HepG2 (cell line): ENCODE measurements around the gene GSK3A. TPM values are rescaled to one million over a fixed set of nuclear protein-coding genes. Genes with fewer than 3 reads are reported as not detected.

ENCODE experiments used
- CBX1 ChIP-seq: IDR thresholded peaks from one replicate; pipeline ENCODE4 v1.6.1; 2016; ENCODE audit warnings: antibody characterized with exemption, low read depth
- HCFC1 ChIP-seq: fragments of 150-350 bp; IDR thresholded peaks from 2 replicates; pipeline ENCODE4 v1.6.1; 2014; ENCODE audit warnings: low read depth, low read length
- HDAC2 ChIP-seq: sonication (generic); formaldehyde crosslinking; IDR thresholded peaks from 2 replicates; pipeline ENCODE4 v1.4.0; 2020; ENCODE audit warnings: missing genetic modification reagents
- HOXA9 ChIP-seq: sonication (generic); formaldehyde crosslinking; IDR thresholded peaks from 2 replicates; pipeline ENCODE4 v1.8.1; 2022; ENCODE audit warnings: missing genetic modification reagents, mild to moderate bottlenecking, moderate library complexity, borderline replicate concordance
- MED8 ChIP-seq: sonication (generic); formaldehyde crosslinking; IDR thresholded peaks from 2 replicates; pipeline ENCODE4 v1.8.1; 2023; ENCODE audit warnings: mild to moderate bottlenecking, missing genetic modification reagents; ENCODE audit not compliant: insufficient replicate concordance
- MLX ChIP-seq: IDR thresholded peaks from 2 replicates; pipeline ENCODE4 v1.6.1; 2016
- MYPOP ChIP-seq: sonication (generic); formaldehyde crosslinking; IDR thresholded peaks from 2 replicates; pipeline ENCODE4 v1.8.1; 2023; ENCODE audit warnings: mild to moderate bottlenecking, moderate library complexity, missing genetic modification reagents
- NFE2L1 ChIP-seq: sonication (generic); formaldehyde crosslinking; IDR thresholded peaks from 2 replicates; pipeline ENCODE4 v1.4.0; 2020; ENCODE audit warnings: missing genetic modification reagents, mild to moderate bottlenecking, borderline replicate concordance
- NR2C2 ChIP-seq: sonication (generic); formaldehyde crosslinking; IDR thresholded peaks from 2 replicates; pipeline ENCODE4 v1.4.0; 2020; ENCODE audit warnings: missing genetic modification reagents, mild to moderate bottlenecking, moderate library complexity, borderline replicate concordance
- NR2F2 ChIP-seq: IDR thresholded peaks from 2 replicates; pipeline ENCODE4 v1.6.1; 2012; ENCODE audit warnings: low read depth, inconsistent platforms, borderline replicate concordance
- PBX2 ChIP-seq: IDR thresholded peaks from 2 replicates; pipeline ENCODE4 v1.6.1; 2016; ENCODE audit warnings: control low read depth
- PITX1 ChIP-seq: sonication (generic); formaldehyde crosslinking; IDR thresholded peaks from 2 replicates; pipeline ENCODE4 v1.5.1; 2020; ENCODE audit warnings: mild to moderate bottlenecking, missing genetic modification reagents
- SOX5 ChIP-seq: IDR thresholded peaks from 2 replicates; pipeline ENCODE4 v1.6.1; 2016; ENCODE audit warnings: borderline replicate concordance
- SP1 ChIP-seq, 2 experiments: fragments of 450-650 bp in 1 of 2; sonication (generic) in 1 of 2; formaldehyde crosslinking in 1 of 2; IDR thresholded peaks; 2 replicates each; pipeline versions ENCODE4 v1.4.0 to v1.6.1; 2016 to 2020; ENCODE audit warnings: missing genetic modification reagents in 1 of 2
- SRF ChIP-seq: IDR thresholded peaks from 2 replicates; pipeline ENCODE4 v1.6.1; 2011; ENCODE audit warnings: mild to moderate bottlenecking, low read depth, low read length, moderate library complexity
- TCF7 ChIP-seq: sonication (generic); IDR thresholded peaks from 2 replicates; pipeline ENCODE4 v1.6.1; 2016; ENCODE audit warnings: antibody characterized with exemption, low read depth
- ZEB1 ChIP-seq: IDR thresholded peaks from 2 replicates; pipeline ENCODE4 v1.6.1; 2012; ENCODE audit warnings: mild to moderate bottlenecking, low read depth, inconsistent platforms; ENCODE audit not compliant: insufficient replicate concordance
- ZHX1 ChIP-seq: sonication (generic); formaldehyde crosslinking; IDR thresholded peaks from 2 replicates; pipeline ENCODE4 v1.8.1; 2022; ENCODE audit warnings: low read depth, mild to moderate bottlenecking, missing genetic modification reagents
- ZNF589 ChIP-seq: sonication (generic); formaldehyde crosslinking; conservative IDR thresholded peaks from 2 replicates; pipeline ENCODE4 v1.8.0; 2022; ENCODE audit warnings: mild to moderate bottlenecking, moderate library complexity, missing genetic modification reagents
- ZNF761 ChIP-seq: sonication (generic); formaldehyde crosslinking; conservative IDR thresholded peaks from 2 replicates; pipeline ENCODE4 v1.4.0; 2020; ENCODE audit warnings: mild to moderate bottlenecking, missing genetic modification reagents
- ZNF790 ChIP-seq: sonication (generic); formaldehyde crosslinking; IDR thresholded peaks from 2 replicates; pipeline ENCODE4 v1.8.0; 2022; ENCODE audit warnings: missing genetic modification reagents, mild to moderate bottlenecking, borderline replicate concordance
- polyA plus RNA-seq, 8 experiments: library from polyadenylated mRNA; depleted of rRNA in 3 of 8; stranded (reverse) in 7 of 8; unstranded in 1 of 8; fragments of >200 nt; fragmentation: Illumina TruSeq in 4 of 8; extraction: Trizol in 4 of 8; gene quantifications; 2 replicates each; pipeline versions ENCODE4 v1.2.1 to v1.2.3, GENCODE V29; 2011 to 2016; ENCODE audit warnings: low read depth in 4 of 8, missing spikeins in 1 of 8, mixed read lengths in 1 of 8; ENCODE audit not compliant: insufficient read depth in 1 of 8
- total RNA-seq, 5 experiments: library from RNA; depleted of rRNA; stranded (reverse); fragments of >200 nt; fragmentation: Illumina TruSeq; extraction: Trizol; gene quantifications; 2 replicates each; pipeline ENCODE4 v1.2.3, GENCODE V29; 2016; ENCODE audit warnings: low read depth in 1 of 5
- TF ChIP-seq, protein P1 (sequence below): sonication (generic); formaldehyde crosslinking; IDR thresholded peaks from 2 replicates; pipeline ENCODE4 v1.4.0; 2020; ENCODE audit warnings: mild to moderate bottlenecking, missing genetic modification reagents
- TF ChIP-seq, protein P2 (sequence below): sonication (generic); formaldehyde crosslinking; IDR thresholded peaks from 2 replicates; pipeline ENCODE4 v1.5.1; 2020; ENCODE audit warnings: missing genetic modification reagents, mild to moderate bottlenecking, borderline replicate concordance

The GSK3A gene
- total and polyA plus RNA-seq, 2 of the 13 experiments (the other 11 are each of a cell fraction or from before 2014, with no cell fraction given): 16.9 to 52.5 TPM

DNA sequence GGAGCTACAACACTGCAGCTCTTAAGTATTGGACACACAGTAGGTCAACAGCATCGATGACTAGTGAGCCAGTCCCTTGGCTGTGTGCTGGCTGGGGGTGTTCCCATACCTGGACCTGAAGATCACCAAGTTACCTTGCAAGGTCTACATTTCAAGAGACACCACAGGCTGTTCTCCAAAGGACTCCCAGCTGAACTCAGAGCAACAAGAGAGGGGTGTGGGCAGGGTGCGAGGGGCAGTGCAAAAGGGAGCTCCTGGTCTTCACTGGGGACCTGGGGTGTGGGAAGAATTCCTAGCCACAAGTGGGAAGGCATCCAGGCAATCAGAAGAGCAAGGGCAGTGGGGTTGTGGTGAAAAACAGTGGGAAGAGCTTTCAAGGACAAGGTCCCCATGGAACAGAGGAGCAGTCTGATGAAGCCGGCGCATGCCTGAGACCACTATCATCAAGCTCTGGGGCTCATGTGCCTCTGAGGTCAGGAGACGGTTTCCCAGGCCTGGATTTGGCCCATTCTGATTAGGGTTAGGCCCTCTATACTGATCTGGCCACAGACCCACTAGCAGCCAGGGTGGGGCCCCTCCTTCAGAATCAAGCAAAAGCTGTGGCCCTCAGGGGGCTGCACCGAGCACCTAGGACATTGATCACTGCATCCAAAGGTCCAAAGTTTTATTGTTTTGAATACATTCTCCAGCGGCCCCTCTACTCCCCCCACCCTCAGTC is 4.7 kb upstream of the GSK3A start (continued):
- TF ChIP-seq NR2F2: no peak
- TF ChIP-seq MLX (CRISPR knock-in tag): no peak
- TF ChIP-seq HOXA9 (CRISPR knock-in tag): no peak
- no peak for TF ChIP-seq PBX2 (CRISPR knock-in tag)
- TF ChIP-seq NR2C2: no peak
- TF ChIP-seq ZEB1: no peak
- no peak for TF ChIP-seq MED8 (CRISPR knock-in tag)
- no peak for TF ChIP-seq ZNF761 (CRISPR knock-in tag)
- no peak for TF ChIP-seq MYPOP
- TF ChIP-seq HCFC1: no peak
- no peak for TF ChIP-seq SP1 (IDR thresholded peaks at IDR 0.05)
- TF ChIP-seq SP1 (CRISPR knock-in tag; IDR thresholded peaks at IDR 0.05): no peak
- TF ChIP-seq HDAC2: no peak
- no peak for TF ChIP-seq ZNF589 (CRISPR knock-in tag)
- no peak for TF ChIP-seq SOX5 (CRISPR knock-in tag)
- TF ChIP-seq ZNF790 (CRISPR knock-in tag): no peak
- no peak for TF ChIP-seq TCF7
- TF ChIP-seq, protein P1, sequence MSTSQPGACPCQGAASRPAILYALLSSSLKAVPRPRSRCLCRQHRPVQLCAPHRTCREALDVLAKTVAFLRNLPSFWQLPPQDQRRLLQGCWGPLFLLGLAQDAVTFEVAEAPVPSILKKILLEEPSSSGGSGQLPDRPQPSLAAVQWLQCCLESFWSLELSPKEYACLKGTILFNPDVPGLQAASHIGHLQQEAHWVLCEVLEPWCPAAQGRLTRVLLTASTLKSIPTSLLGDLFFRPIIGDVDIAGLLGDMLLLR (CRISPR knock-in tag): no peak
- no peak for TF ChIP-seq ZHX1 (CRISPR knock-in tag)
- TF ChIP-seq CBX1: no peak
- TF ChIP-seq PITX1 (CRISPR knock-in tag): no peak
- no peak for TF ChIP-seq NFE2L1 (CRISPR knock-in tag)
- TF ChIP-seq SRF: no peak
- TF ChIP-seq, protein P2, sequence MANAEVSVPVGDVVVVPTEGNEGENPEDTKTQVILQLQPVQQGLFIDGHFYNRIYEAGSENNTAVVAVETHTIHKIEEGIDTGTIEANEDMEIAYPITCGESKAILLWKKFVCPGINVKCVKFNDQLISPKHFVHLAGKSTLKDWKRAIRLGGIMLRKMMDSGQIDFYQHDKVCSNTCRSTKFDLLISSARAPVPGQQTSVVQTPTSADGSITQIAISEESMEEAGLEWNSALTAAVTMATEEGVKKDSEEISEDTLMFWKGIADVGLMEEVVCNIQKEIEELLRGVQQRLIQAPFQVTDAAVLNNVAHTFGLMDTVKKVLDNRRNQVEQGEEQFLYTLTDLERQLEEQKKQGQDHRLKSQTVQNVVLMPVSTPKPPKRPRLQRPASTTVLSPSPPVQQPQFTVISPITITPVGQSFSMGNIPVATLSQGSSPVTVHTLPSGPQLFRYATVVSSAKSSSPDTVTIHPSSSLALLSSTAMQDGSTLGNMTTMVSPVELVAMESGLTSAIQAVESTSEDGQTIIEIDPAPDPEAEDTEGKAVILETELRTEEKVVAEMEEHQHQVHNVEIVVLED (CRISPR knock-in tag): no peak
